Urinary bladder (tissue), 4 donors: ENCODE data around the gene PCCB. TPM values are rescaled to one million over a fixed set of nuclear protein-coding genes. Genes with fewer than 3 reads are reported as not detected.

Source experiments
- DNase-seq: peaks from one replicate; pipeline ENCODE4 v3.0.0-alpha.2; 2015; ENCODE audit errors: extremely low spot score
- H3K27ac ChIP-seq: one replicate; pipeline ENCODE4 v1.5.1; 2013; ENCODE audit warnings: low read depth, mild to moderate bottlenecking, moderate library complexity
- H3K36me3 ChIP-seq: one replicate; pipeline ENCODE4 v1.6.1; 2013; ENCODE audit warnings: mild to moderate bottlenecking, moderate library complexity; ENCODE audit not compliant: insufficient read depth
- H3K4me1 ChIP-seq: one replicate; pipeline ENCODE4 v1.6.1; 2013; ENCODE audit warnings: mild to moderate bottlenecking, moderate library complexity; ENCODE audit not compliant: insufficient read depth
- H3K4me3 ChIP-seq: one replicate; pipeline ENCODE4 v1.5.1; 2013; ENCODE audit warnings: low read depth, low read length
- WGBS: extraction: QIAGEN DNeasy Blood & Tissue Kit; methylation state at CpG from one replicate; pipeline ENCODE4 v1.1.7; 2013; 5-methylcytosine and 5-hydroxymethylcytosine counted together
- polyA plus RNA-seq: library from polyadenylated mRNA; stranded (reverse); fragments of 200-250 nt; gene quantifications from one replicate; pipeline ENCODE4 v1.2.3, GENCODE V29; 2013
- total RNA-seq: library from RNA; depleted of rRNA; stranded (reverse); fragments of >200 nt; gene quantifications from one replicate; pipeline ENCODE4 v1.2.3, GENCODE V29; 2014
- donor health status: healthy with polysubstance abuse.
- donor health status: healthy.

PCCB gene
- total and polyA plus RNA-seq, 2 donors = 29.7 to 31.2 TPM

DNA sequence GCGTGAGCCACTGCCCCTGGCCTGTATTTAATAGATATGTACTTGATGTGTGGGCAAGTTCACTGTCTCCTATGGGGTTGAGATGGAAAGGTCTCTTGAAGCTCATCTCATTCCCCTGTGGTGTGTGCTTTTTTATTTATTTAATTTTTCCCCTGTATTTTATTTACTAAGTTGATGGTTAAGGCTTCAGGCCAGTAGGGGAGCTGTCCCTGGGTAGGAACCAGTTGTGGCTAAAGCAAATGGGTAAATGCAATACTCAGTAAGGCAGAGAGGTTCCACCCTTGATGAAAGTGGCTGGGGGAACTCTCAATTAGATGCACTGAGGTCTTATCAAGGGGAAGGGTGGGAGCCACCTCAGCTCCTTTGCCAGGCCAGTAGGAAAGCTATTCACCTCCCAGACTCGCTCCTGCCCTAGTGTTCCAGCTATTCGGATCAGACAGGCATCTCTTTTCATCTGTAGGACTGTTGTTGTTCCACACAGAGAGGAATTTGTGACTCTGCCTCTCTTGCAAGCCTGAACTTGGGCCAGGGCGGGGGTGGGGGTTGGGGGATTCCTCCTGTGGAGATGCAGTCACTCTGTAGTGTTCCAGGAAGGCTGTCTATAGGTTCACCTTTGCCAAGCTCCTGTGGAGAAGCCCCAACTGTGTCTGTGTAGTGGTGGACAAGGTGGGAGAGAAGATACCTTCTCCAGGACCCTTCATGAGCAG, 26.1 kb downstream of the PCCB start:
- Histone ChIP-seq H3K36me3 (no peaks in the 10 kb centered on the region), H3K4me3 (no peak overlapping the region), H3K4me1 (no peaks in the 10 kb centered on the region), H3K27ac (no peak overlapping the region)
- DNase-seq = no peak
- 86% methylated on average over 4 of the region's 4 CpGs for WGBS

DNA sequence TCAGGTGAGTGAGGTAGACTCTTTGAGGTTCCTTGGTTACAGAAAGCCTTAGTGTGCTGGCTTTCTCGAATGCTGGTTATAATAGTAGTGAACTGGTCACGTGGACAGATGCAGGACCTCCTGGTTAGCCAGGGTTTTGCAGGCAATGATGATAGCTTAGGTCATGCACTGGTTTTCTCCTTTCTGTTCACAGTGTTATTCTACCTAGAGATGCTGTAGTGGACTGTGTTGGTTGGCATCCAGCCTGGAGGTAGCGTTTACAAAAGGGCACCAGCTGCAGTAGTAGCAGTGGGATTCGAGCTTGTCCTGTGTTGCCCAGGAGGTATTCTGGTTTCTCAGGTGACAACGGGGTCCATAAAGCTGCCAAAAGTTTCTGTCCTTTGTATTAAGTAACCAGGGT, 27.0 kb downstream of the PCCB start:
- H3K4me3 ChIP-seq = no peak overlapping the region
- no peak for DNase-seq
- no peak overlapping the region for H3K27ac ChIP-seq
- 93% methylated on average over 5 of the region's 5 CpGs for WGBS
- H3K36me3 ChIP-seq = no peaks in the 10 kb centered on the region
- H3K4me1 ChIP-seq = no peaks in the 10 kb centered on the region

DNA sequence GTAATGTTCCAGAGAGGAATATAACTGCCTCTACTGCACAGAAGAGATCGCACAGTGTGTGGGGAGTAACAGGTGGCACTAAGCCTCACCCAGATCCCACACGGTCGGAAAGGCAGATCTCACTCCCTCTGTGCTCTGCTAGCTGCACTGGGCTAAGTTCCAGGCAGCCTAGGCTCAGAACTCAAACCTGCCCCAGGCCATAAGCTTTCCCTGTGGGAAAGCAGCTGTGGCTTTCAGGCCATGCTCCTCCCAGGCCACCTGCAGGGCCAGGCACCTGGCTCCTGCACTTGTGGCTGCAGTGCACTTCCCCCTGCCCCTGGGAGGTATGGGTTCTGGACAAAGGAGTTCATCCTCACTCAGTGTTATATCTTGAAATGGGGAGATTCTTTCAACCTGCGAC, 27.5 kb downstream of the PCCB start:
- H3K4me3 ChIP-seq = no peak overlapping the region
- 85% methylated on average over 4 of the region's 4 CpGs for WGBS
- H3K36me3 ChIP-seq = no peaks in the 10 kb centered on the region
- no peak overlapping the region for H3K27ac ChIP-seq
- H3K4me1 ChIP-seq = no peaks in the 10 kb centered on the region
- DNase-seq = no peak

DNA sequence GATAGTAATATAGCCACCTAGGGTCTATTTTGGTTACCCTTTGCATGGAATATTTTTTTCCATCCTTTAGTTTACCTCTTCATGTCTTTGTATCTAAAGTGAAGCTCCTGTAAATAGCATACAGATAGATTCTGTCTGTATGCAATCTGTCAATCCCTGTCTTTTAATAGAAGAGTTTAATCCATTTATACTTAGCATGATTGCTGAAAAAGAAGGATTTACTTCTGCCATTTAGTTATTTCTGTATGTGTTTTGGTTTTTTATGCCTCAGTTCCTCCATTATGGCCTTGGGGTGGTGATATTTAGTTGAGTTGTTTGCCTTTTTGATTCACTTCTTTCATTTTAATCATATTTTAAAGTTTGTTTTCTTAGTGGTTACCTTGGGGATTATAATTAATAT, 29.0 kb downstream of the PCCB start:
- peaks cover 2% of the 10 kb centered on the region for H3K36me3 ChIP-seq
- no peaks in the 10 kb centered on the region for H3K4me1 ChIP-seq
- H3K27ac ChIP-seq = no peak overlapping the region
- no peak overlapping the region for H3K4me3 ChIP-seq
- no peak for DNase-seq

DNA sequence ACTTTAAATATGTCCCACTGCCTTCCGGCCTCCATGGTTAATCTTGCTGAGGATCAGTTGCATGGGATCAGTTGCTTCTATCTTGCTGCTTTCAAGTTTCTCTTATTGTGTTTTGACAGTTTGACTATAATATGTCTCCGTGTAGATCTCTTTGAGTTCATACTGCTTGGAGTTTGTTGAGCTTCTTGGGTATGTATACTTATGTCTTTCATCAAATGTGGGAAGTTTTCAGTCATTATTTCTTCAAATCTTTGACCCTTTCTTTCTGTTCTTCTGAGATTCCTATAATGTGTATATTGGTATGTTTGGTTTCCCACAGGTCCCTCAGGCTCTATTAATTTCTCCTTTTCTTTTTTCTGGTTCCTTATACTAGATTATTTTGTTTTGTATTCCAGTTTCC, 30.8 kb downstream of the PCCB start:
- Histone ChIP-seq H3K4me3 (no peak overlapping the region), H3K36me3 (peaks cover 3% of the 10 kb centered on the region), H3K27ac (no peak overlapping the region), H3K4me1 (no peaks in the 10 kb centered on the region)
- DNase-seq = no peak
- 97% methylated on average over 2 of the region's 2 CpGs for WGBS

DNA sequence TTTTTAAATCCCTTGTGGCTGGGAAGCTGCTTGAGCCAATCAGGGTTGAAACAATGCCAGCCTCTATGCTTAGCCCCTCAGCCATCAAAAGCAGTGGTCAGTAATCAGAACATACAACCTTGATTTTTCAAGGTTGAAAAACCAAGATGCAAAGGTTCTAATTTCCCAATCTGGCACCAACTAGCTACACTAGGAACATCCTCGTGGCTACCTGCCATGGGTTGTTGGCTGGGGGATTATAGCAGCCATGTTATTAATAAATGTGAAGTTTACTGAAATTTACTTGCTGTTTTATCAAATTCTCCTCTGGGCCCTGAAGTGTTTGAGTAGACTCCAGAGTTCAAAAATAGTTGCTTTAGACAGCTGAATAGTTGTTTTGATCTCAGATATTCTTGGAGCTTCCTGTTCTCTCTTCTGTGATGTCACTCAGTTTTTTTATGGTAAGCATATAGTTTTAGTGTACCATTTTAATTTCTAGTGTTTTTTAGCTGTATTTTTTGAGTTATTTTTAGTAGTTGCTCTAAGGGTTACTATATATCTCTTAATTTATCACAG, 31.9 kb downstream of the PCCB start:
- peaks cover 5% of the 10 kb centered on the region for H3K36me3 ChIP-seq
- DNase-seq = no peak
- H3K4me3 ChIP-seq = no peak overlapping the region
- 49% methylated on average over 1 of the region's 1 CpG for WGBS
- H3K27ac ChIP-seq = no peak overlapping the region
- no peaks in the 10 kb centered on the region for H3K4me1 ChIP-seq

DNA sequence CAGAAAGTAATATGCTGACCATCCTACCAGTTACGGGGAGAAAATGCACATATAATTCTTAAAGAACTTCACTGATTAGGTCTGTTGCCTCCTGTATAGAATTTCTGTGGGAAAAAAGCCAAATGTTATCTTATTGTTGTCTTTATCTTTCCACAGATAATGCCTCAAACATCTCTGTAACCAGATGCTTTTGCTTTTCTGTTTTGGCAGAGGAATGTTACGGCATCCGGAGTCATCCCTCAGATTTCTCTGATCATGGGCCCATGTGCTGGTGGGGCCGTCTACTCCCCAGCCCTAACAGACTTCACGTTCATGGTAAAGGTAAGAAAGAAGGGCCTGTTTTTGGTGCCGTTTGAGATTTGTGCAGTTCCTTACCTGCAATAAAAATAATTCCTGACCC, 33.5 kb downstream of the PCCB start:
- Histone ChIP-seq H3K4me1 (no peaks in the 10 kb centered on the region), H3K4me3 (no peak overlapping the region), H3K36me3 (peaks cover 7% of the 10 kb centered on the region), H3K27ac (no peak overlapping the region)
- DNase-seq = no peak
- WGBS = 58% methylated on average over 6 of the region's 6 CpGs

DNA sequence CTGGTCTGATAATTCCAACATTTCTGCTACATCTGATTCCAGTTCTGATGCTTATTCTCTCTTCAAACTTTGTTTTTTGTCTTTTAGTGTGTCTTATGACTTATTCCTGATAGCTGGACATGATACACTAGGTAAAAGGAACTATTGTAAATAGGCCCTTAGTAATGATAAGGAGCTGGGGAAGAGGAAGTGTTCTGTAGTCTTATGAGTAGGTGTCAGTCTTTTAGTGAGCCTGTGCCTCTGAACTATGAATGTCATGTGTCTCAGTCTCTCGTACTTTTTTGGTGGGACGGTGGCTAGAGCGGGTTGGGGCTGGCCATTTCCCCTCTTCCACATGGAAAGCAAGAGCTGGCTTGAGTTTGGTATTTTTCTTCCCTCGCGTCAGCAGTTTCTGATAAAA, 41.2 kb downstream of the PCCB start:
- peaks cover 3% of the 10 kb centered on the region for H3K36me3 ChIP-seq
- WGBS = 97% methylated on average over 5 of the region's 5 CpGs

DNA sequence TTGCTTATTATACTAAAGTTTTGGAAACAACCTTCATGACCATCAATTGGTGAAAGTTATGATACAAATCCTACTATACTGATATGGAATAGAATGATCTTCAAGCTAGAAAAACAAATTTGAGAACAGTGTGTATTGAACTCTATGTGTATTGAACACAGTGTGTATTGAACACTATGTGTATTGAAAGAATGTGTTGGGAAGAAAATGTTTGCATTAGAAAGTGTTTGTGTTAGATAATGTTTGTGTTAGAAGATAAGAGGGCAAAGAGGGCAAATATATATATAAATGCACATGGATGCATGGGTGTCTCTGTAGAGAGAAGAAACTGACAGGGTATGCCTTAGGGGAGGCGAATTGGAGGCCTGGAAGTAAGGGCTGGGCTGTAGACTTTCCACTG, 42.4 kb downstream of the PCCB start:
- H3K27ac ChIP-seq = no peak overlapping the region
- peaks cover 1% of the 10 kb centered on the region for H3K36me3 ChIP-seq
- no peak overlapping the region for H3K4me3 ChIP-seq
- 98% methylated on average over 1 of the region's 1 CpG for WGBS
- DNase-seq = no peak
- no peaks in the 10 kb centered on the region for H3K4me1 ChIP-seq

More for the DNA sequence above, 41.2 kb downstream of the PCCB start:
- no peak for DNase-seq
- H3K4me1 ChIP-seq = no peaks in the 10 kb centered on the region
- H3K4me3 ChIP-seq = no peak overlapping the region
- H3K27ac ChIP-seq = no peak overlapping the region

DNA sequence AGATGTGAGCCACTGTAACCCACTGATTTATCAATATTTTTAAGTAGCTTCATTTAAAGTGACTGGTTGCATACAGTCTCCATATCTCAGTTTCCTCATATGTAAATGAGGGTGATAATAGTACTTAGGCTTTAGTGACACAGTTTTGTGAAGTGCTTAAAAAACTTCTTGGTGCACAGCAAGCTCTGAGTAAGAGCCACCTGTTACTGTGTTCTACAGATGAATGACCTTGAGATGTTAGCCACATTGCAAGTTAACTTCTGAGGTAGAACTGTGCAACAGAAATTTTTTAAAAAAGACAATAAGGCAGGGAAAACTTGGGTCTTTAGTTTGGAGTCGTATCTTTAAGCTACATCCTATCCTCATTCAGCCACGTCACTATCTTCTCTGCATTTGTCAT, 43.1 kb downstream of the PCCB start:
- 95% methylated on average over 2 of the region's 2 CpGs for WGBS
- no peak overlapping the region for H3K4me3 ChIP-seq
- H3K36me3 ChIP-seq = no peaks in the 10 kb centered on the region
- DNase-seq = no peak
- H3K4me1 ChIP-seq = no peaks in the 10 kb centered on the region
- no peak overlapping the region for H3K27ac ChIP-seq

DNA sequence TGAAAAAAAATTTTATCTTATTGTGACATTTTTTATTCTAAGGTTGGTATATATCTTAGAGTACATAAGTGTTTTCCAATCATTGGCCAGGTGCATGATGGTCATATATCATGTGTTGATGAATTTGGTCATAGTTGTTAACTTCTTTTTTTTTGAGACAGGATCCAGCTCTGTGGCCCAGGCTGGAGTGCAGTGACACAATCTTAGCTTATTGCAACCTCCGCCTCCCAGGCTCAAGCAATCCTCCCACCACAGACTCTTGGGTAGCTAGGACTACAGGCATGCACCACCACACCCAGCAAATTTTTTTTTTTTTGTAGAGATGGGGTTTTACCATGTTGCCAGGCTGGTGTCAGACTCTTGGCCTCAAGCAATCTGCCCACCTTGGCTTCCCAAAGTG, 44.0 kb downstream of the PCCB start:
- no peak overlapping the region for H3K4me3 ChIP-seq
- H3K36me3 ChIP-seq = no peaks in the 10 kb centered on the region
- H3K4me1 ChIP-seq = no peaks in the 10 kb centered on the region
- H3K27ac ChIP-seq = no peak overlapping the region
- 98% methylated on average over 1 of the region's 1 CpG for WGBS
- DNase-seq = no peak

DNA sequence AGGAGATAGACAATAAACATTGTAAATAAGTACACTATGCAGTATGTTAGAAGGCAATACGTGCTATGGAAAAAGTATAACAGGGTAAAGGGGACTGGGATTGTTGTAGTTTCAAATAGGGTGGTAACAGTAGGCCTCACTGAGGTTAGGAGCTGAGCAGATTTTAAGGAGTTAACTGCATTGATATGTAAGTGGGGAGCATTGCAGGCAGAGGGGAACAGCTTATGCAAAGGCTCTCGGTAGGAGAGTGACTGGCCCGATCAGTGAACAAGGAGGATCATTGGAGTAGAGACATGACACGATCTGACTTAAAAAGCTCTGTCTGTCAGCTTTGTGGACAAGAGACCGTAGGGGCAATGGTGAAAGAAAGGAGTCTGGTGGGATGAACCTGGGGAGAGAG, 46.8 kb downstream of the PCCB start:
- no peak for DNase-seq
- H3K4me3 ChIP-seq = no peak overlapping the region
- no peaks in the 10 kb centered on the region for H3K4me1 ChIP-seq
- no peaks in the 10 kb centered on the region for H3K36me3 ChIP-seq
- H3K27ac ChIP-seq = no peak overlapping the region
- 74% methylated on average over 5 of the region's 5 CpGs for WGBS

DNA sequence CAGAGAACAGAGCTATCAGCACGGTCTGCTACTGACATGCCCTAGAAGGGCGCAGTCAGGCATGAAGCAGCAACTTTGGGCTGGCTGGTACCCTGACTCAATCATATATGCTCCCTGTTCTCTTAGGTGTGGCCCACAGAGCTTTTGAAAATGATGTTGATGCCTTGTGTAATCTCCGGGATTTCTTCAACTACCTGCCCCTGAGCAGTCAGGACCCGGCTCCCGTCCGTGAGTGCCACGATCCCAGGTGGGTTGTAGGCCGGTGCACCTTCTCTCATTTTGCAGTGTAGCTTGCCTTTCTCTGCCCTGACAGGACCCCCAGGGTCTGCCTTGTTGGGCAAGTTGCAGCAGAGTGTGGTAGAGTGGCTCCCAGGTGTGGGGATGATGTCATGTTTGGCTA, 47.7 kb downstream of the PCCB start:
- 96% methylated on average over 8 of the region's 8 CpGs for WGBS

DNA sequence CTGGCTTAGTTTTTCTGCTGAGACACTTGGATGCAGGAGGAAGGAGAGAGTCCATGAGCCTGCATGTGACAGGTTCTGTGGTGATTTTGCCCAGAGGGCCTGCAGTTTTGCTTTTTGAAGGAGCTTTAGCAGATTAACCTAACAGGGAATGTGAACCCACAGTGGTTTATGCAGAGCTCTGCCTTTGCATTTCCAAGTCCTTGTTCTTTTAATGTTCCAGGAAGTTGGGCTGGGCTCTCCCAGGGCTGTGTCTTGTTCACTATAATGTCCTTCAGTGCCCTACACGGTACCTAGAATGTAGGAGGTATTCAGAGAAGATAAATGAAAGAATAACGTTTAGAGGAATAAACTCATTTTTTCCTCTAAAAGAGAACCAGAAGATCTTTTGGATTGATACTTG, 50.3 kb downstream of the PCCB start:
- Histone ChIP-seq H3K36me3 (no peaks in the 10 kb centered on the region), H3K27ac (no peak overlapping the region), H3K4me3 (no peak overlapping the region), H3K4me1 (no peaks in the 10 kb centered on the region)
- DNase-seq = no peak
- 89% methylated on average over 2 of the region's 2 CpGs for WGBS

More for the DNA sequence above, 47.7 kb downstream of the PCCB start:
- Histone ChIP-seq H3K27ac (no peak overlapping the region), H3K4me1 (no peaks in the 10 kb centered on the region), H3K4me3 (no peak overlapping the region), H3K36me3 (no peaks in the 10 kb centered on the region)
- DNase-seq = no peak

DNA sequence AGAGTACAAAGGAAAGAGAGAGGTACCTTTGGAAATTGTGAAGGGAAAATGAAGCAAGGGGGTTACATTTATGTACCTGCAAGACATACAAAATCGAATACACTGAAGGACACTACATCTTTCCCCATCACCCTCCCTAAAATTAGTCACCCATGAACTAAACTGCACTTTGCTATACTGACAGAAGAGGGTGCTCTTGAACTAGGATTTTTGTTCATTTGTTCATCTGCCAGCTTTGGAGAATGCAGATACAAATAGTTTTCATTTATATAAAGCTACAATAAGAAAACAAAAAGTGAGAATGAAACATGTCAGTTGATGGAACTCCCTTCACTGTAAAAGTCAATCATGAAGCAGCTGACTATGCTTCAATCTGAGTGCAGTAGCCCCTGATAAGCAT, 55.7 kb downstream of the PCCB start:
- Histone ChIP-seq H3K4me1 (no peaks in the 10 kb centered on the region), H3K36me3 (peaks cover 3% of the 10 kb centered on the region), H3K4me3 (no peak overlapping the region), H3K27ac (no peak overlapping the region)
- 79% methylated on average over 1 of the region's 1 CpG for WGBS
- DNase-seq = no peak
